Myocyte (in vitro differentiated cells): ENCODE measurements around the gene THAP9. TPM values are rescaled to one million over a fixed set of nuclear protein-coding genes. Genes with fewer than 3 reads are reported as not detected.

Source experiments
- DNase-seq: peaks from one replicate; pipeline ENCODE4 v3.0.0-alpha.2; 2012; ENCODE audit warnings: low read depth
- total RNA-seq: library from RNA; depleted of rRNA; stranded (reverse); fragments of >200 nt; gene quantifications from 2 replicates; pipeline ENCODE4 v1.2.3, GENCODE V29; 2014

THAP9 gene
- total RNA-seq, 1 donor from 2014 or later, result 6.4 TPM

GRCh38 chr4:82957045-82957444 lies 56.5 kb downstream of the THAP9 start:
- DNase-seq, result no peak

DNA sequence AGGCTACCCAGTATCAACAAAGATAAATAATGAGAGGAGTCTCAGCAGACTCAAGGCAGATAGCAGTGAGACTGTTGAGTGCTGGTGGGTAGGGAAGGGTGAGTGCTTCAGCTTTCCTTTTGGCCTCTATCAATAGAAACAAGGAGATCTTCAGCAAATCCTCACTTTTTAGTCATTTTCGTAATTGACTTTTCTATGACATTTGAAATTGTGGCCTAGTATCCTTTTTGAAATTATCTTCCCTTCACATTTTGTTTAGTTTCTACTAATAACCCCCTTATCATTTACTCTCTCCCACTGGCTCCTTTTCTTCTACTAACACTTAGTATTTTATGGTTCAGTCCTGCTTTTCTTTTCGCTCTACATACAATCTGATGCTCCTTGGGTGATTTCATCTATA lies 65.2 kb downstream of the THAP9 start:
- DNase-seq, result no peak

DNA sequence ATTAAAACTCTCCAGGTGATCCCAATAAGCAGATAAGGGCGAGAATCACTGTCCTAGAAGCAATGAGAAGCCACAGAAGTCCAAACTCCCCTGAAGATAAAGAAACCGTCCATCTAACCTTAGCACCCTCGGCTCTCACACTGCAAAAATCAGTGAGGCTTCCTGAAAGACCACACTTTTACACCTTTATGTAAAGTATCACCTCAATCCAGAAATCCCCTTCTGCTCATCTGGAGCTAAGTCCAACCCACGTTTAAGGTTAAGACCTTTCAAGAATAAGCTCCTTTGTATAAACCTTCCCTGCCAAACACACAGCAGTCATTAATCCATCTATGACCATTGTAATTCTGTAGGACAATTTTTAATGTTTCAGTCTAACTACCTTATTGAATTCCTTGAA lies 68.4 kb downstream of the THAP9 start:
- no peak for DNase-seq

GRCh38 chr4:82969414-82969813 lies 68.9 kb downstream of the THAP9 start:
- no peak for DNase-seq

Other genes starting within 250 kb of the THAP9 start
- 33.6 and 45.0 TPM in 2 replicates for gene SCD5, start 101.9 kb upstream of the THAP9 start, total RNA-seq
- gene SEC31A, start 9.6 kb upstream of the THAP9 start, total RNA-seq, result 271 and 370 TPM in 2 replicates
- gene LIN54, start 110.1 kb downstream of the THAP9 start, total RNA-seq, result 8.7 and 10.9 TPM in 2 replicates
- 84.7 and 94.5 TPM in 2 replicates for gene COPS4, start 134.4 kb downstream of the THAP9 start, total RNA-seq
- gene PLAC8, start 214.0 kb downstream of the THAP9 start, total RNA-seq, result 4.4 and 17.5 TPM in 2 replicates